HG03354 (cell line): ENCODE results near the gene RRAD.

Experiments
- ATAC-seq: cut with Tn5 transposase; IDR thresholded peaks from one replicate; pipeline ENCODE4 v1.9.1; 2021; ENCODE audit warnings: mild to moderate bottlenecking; ENCODE audit not compliant: unreplicated experiment, poor library complexity, severe bottlenecking

Gene RRAD

DNA sequence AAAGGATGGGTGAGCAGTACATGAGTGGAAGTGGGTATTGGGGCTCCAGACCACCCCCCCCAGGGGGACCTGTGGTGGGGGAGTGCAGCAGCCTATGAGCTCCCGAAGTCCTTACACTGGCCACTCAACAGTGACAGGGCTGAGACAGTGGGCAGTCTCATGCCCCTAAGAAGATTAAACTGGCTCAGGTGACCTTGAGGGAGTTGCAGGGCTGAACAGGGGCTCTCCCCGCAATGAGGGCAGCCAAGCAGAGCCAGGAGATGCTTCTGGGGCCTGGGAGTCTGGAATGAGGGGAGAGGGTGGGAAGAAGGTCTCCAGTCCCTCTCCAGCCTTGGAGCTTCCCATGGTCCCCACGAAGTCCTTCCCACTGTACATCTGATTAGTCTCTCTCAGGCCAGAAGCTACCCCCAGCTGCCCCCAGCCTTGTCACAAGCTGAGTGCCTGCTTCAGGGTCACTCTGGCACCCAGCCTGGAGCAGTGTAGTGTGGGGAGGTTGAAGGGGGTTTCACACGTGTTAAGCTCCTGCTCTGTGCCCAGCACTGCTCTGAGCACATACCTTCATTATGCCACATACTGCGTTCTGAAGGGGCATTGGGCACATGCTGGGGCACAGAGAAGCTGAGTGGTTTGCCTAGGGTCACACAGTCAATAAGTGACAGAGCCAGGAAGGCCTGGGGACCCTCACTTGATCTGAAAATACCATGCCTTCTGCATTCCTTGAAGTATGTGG lies 5.6 kb downstream of the RRAD start:
- ATAC-seq = no peak

- ATAC-seq = no peak
Measured at GRCh38 chr16:66918803-66919568, 6.3 kb downstream of the RRAD start, which contains the start of gene CDH16. CDH16 (minus strand) TSS chr16:66918885; CDS start chr16:66918065, 820 bp downstream.

GRCh38 chr16:66918355-66918754 lies 7.0 kb downstream of the RRAD start:
- no peak for ATAC-seq

DNA sequence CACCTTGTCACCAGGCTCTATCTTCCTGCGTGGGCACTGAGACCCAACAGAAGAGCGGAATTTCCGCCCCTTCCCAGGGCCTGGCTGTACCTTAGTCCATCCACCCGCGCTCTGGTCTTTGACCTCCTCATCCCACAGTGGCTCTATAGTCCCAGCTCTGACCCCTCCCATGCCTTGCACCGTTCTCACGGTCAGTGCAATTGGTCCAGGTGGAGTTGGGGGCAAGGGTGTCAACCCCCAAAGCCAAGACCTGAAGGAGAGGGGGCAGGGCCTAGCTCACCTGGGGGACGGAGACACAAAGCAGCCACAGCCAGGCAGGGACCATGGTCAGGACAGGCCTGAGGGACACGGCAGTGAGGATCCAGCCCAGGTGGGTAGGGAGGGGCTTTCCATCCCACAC lies 7.6 kb downstream of the RRAD start:
- no peak for ATAC-seq

DNA sequence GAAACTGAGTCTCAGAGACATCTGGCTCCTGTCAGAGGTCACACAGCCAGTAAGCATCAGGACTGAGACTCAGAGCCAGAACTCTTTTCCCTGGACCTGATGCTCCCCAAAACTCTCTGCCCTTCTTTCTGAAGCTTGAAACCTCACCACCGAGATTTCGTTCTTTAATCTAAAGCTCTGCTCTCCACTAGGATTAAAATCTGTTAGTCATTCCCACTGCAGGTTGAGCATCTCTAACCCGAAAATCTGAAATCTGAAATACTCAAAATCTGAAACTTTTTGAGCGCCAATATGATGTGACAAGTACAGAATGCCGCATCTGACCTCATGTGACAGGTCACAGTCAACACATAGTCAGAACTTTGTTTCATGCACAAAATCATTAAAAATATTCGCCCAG lies 8.8 kb downstream of the RRAD start:
- no peak for ATAC-seq

DNA sequence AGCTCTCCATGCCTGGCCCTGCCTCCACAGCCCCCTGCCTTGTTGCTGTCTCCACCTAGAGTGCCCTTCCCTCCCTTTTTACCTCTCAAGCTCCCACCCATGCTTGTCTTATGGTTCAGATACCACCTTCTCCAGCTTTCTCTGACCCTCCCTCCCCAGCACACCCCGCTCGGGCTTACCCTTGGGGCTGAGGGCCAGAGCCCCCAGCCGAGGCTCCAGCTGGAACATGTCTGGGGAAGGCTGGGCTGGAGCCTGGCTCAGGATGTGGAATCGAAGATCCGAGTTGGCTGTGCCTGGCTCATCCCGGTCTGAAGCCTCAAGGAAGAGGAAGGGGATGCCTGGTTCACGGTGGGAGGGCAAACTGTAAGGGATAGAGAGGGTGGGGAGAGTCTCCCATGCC lies 10.3 kb downstream of the RRAD start:
- ATAC-seq = no peak

- no peak for ATAC-seq
Measured at GRCh38 chr16:66914541-66914940, 10.8 kb downstream of the RRAD start.

- no peak for ATAC-seq
Measured at GRCh38 chr16:66913711-66914110, 11.6 kb downstream of the RRAD start.

GRCh38 chr16:66913081-66913480 lies 12.3 kb downstream of the RRAD start:
- ATAC-seq = no peak

DNA sequence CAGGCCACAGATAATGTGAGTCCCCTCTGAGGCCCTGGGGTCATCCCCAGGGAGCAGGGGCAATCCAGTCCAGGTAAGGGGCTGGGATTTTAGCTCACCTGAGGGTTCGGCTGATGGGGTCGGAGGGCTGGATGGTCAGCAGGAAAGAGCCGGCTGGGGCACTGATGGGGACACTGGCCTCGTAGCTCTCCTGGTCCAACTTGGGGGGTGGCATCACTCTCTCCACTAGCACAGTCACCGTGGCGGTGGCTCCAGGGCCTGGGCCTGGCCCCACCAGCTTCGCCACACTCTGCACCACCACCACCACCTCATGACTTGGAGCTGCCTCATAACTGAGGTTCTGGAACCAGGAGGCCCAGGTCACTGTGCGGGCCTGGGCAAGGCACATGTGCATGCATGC lies 13.5 kb downstream of the RRAD start:
- ATAC-seq = no peak

GRCh38 chr16:66911112-66911511 lies 14.2 kb downstream of the RRAD start:
- no peak for ATAC-seq

- ATAC-seq = no peak
Measured at GRCh38 chr16:66910175-66910940, 15.0 kb downstream of the RRAD start.

- ATAC-seq = no peak
Measured at GRCh38 chr16:66908762-66909559, 16.4 kb downstream of the RRAD start.

GRCh38 chr16:66908116-66908515 lies 17.2 kb downstream of the RRAD start:
- no peak for ATAC-seq

DNA sequence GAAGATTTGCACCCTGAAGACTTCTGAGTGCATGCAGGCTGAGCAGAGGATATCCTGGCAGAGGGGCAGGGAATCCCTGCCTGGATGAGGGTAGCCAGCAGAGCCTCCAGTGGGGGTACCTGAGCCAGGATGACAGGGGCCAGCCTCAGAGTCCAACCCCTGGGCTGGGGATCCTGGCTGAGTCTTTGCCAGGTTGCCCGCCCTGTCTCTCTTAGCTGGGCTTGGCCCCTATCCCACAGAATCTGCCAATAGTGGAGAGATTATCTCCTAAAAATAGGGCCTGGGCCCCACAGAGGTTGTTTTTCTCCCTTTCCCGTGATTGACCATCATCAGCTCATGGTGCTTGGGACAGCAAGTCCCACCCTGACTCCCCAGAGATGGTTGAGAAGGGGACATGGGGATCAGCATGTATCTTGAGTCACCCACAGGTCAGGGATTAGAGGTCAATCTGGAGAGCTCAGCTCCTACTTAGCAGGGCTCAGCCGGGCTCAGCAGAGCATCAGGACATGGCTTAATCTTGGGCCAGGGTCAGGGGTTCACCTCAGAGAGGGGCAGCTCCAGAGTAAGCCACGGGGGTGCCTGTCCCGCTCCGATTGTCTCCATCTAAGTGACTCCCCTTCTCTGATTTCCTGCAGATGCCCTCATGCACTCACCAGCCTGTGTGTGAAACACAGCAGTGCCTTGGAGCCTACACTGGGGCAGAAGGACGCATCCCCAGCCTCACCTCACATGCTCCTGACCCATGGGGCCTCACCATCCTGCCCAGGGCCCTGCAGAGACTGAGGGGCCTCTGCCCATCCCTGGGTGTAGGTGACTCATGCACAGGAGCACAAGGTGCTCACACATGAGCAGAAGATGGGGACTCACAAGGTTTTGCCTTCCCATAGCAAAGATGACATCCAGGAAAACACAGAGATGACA lies 18.2 kb downstream of the RRAD start:
- no peak for ATAC-seq

DNA sequence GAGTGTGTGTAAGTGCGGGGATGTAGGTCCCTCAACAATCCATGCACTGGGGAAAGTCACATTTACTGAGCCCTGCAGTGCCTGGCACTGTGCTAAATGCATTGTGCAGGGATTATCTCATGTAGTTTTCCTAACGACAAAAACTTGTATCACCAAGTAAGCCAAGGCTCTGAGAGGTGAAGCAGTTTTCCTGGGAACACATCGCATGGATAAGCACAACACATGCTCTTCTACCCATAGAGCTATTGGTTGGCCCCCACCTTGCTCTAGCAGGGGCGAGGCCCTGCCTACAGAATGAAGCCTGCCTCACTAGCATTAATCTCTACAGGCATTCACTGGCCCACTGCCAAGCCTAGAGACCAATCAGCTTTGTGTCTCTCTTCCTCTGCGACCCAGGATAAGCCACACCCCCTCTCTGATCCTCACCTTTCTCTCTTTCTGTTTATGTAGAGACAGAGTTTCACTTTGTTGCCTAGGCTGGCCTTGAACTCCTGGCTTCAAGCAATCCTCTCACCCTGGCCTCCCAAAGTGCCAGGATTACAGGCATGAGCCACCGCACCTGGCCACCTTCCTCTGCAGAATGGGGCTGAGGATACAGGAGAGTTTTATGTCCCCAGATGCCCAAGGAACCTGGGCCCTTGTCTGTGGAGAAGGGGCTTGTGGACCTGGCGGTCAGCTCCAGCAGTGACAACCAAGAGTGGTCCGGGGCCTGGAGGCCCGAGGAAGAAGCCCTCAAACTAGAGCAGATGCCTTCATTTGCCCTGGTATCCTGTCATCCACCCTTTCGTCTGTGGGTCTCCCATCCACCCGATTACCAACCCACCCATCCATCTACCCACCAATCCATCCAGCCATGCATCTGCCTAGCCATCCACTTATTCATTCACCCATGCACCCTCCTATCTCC lies 19.4 kb downstream of the RRAD start:
- no peak for ATAC-seq

- ATAC-seq = no peak
Measured at GRCh38 chr16:66904846-66905632, 20.3 kb downstream of the RRAD start.
